GM19043 (cell line): Measurements from ENCODE around the gene KRT25.

ENCODE experiments used
- ATAC-seq: cut with Tn5 transposase; IDR thresholded peaks from one replicate; pipeline ENCODE4 v1.9.1; 2021; ENCODE audit warnings: low read depth; ENCODE audit not compliant: unreplicated experiment

The KRT25 gene

GRCh38 chr17:40755231-40755630, at the start of gene KRT25:
Gene KRT25, minus strand, starts transcription at chr17:40755331. Its CDS starts 60 bp downstream, at chr17:40755271.
- ATAC-seq, result no peak

DNA sequence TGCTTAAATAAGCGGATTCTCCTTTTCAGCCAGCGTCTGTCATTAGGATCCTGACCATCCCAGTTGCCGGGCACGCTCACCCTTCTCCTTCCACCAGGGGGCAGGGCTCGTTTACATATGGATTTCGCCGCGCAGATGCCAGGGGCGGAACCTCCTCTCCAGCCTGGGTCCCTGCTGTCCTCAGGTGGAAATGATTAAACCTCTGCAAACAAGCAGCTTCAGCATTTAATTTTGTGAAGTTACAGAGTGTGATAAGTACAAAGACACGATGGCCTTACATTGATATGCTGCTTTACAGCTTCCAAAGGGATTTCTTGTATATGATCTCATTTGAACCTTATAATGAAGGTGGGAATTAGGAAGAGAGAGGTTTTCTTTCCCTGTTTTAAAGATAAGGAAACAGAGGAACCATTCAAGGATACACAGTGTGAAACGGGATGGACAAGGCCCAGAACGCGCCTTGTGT, 48.5 kb upstream of the KRT25 start:
- no peak for ATAC-seq

DNA sequence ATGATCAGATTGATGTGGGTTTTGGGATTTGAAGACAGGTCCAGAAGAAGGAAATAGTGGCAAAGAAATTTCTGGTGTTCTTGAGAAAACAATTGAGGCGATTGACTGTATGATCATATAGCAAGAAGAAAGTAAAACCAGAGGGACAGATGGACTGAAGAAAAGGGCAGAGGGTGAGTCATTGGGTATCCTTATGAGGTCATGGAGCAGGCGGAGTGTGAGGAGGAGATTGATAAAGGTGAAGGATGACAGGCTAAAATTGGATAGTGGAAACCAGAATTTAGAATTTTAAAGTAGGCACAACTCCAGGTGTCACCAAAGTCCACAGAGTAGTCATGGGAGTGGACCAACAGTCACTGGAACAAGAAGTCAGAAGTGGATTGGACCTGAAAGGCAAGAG, 46.0 kb upstream of the KRT25 start:
- ATAC-seq, result no peak

DNA sequence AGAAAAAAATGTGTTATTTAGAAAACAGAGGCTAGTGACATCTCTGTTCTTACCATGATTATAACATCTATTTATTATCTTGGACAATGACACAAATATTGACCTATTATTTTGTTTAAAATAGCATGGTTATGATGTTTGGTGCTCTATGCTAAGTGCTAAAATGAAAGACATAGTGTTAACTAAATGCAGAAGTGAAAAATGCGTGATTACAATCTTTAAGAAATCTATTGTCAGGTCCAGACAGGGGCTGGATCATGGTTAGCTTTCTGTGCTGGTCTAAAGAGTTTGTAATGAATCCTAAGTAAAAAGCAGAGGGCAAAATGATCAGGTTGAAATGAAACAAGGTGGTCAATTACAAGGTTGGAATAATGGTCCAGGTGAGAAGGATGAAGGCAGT, 45.2 kb upstream of the KRT25 start:
- ATAC-seq, result no peak

GRCh38 chr17:40799859-40800258, 44.7 kb upstream of the KRT25 start, which contains the start of gene KRT28:
Gene KRT28, minus strand, starts transcription at chr17:40799959. Its CDS starts 66 bp downstream, at chr17:40799893.
- no peak for ATAC-seq

GRCh38 chr17:40796846-40797245, 41.7 kb upstream of the KRT25 start:
- ATAC-seq, result no peak

DNA sequence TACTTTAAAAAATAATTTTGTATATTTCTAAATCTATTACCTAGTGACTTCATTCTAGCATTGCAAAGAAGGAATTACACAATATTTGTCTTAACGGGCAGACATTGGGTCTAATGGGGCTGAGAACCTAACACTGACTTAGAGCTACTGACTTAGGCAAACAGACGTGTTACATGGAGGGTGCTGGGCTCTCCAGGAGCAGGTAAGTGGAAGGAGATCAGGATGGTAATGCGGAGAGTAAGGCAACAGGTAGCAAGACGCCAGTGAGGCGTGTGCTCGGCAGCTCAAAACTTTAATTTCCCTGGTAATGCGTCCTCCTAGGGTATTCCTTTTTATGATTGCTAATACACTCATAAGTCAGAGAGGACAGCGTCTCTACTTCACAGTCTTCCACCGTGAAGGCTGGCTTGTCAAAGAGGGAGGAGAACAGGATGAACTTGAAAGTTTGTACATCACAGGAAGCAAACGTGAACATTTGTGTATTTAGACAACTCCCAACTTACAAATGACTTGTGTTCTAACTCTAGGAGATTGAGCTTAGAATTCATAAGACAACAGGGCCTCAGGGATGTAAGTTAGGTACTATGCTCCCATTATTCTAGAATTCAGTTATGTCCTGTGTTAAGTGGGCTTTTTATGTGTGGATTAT, 40.0 kb upstream of the KRT25 start:
- ATAC-seq, result no peak

DNA sequence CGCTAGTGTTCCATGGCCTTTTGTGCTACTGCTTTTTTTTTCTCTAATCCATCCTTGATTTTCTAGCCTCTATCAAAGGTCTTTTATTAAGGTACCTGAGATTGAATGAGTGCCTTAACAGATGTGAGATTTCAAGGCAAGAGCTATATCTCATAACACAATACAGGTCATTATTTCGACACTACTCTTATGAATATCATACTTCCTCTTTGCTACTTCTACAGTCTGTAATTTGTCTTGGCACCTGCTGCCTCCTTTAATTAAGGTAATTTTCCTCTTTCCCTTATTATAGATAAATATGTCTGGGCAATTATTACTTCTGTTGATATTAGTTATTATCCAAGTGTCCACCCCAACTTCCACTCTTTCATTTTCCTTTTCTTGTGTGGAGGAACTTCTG, 39.3 kb upstream of the KRT25 start:
- no peak for ATAC-seq

DNA sequence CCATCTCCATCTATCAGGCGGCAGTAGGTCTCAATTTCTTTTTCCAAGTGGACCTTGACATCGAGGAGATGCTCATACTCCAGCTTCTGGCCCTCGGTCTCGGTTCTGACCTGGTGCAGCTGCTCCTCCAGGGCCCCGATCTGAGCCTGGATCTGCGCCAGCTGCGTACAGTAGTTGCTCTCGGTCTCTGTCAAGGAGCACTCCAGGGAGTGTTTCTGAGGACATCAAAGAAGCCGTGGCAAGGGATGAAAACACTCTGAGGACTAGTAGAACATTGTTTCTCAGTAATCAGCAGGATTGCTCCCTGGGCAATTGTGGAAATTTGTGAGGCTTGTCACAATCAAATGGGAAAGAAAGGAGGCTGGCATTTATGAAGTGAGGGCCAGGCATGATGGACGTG, 38.7 kb upstream of the KRT25 start:
- ATAC-seq, result no peak

- ATAC-seq, result no peak
These were observed 36.8 kb upstream of the KRT25 start for GRCh38 chr17:40791787-40792436.

- no peak for ATAC-seq
These were observed 36.0 kb upstream of the KRT25 start for GRCh38 chr17:40791111-40791510.

- ATAC-seq, result no peak
These were observed 27.3 kb upstream of the KRT25 start, which contains the start of gene KRT27 for GRCh38 chr17:40782450-40782849. Gene KRT27, minus strand, starts transcription at chr17:40782550. Its CDS starts 57 bp downstream, at chr17:40782493.

- ATAC-seq, result no peak
These were observed 24.2 kb upstream of the KRT25 start for GRCh38 chr17:40779181-40779909.

DNA sequence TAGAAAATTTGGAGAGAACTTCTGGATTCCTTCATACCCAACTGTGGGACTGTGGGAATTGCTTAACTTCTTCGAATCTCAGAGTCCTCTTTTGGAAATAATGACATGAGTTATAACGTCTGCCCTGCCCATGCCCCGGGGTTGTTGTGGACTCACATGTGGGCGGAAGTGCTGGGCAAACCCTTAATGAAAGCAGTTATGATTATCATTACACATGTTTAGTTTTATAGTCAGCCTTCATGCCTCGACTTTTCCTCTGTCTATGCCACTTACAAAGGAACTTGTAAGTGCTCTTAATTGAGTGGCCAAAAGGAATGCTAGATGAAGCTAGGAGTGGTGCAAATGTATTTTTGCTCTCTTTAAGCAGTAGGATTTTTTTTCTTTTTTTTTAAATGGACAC, 23.3 kb upstream of the KRT25 start:
- no peak for ATAC-seq

GRCh38 chr17:40777971-40778370, 22.8 kb upstream of the KRT25 start:
- no peak for ATAC-seq

GRCh38 chr17:40777459-40777858, 22.3 kb upstream of the KRT25 start:
- no peak for ATAC-seq

- ATAC-seq, result no peak
These were observed 20.8 kb upstream of the KRT25 start for GRCh38 chr17:40775945-40776344.

DNA sequence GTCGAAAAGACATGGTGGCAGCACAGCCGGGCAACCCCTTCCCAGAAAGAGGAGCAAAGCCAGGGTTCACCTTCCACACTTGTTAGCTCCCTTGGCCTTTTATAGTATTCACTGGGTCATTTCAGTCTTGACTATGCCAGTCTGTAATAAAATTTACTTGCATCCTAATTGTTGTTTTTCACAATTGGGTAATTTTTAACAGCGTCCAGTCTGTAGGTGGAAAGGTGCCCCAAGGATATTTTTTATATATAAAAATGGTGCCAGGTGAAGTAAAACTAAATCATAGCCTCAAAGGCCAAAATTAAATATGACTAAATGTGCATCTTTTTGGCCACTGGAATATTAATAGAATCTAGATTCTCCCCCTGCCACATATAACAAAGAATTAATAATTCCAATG, 17.0 kb upstream of the KRT25 start, which contains the start of gene KRT26:
Gene KRT26 (minus strand): TSS at position 101 of the 400 bp plus-strand sequence. CDS start 88 bp downstream, at position 13.
- no peak for ATAC-seq

DNA sequence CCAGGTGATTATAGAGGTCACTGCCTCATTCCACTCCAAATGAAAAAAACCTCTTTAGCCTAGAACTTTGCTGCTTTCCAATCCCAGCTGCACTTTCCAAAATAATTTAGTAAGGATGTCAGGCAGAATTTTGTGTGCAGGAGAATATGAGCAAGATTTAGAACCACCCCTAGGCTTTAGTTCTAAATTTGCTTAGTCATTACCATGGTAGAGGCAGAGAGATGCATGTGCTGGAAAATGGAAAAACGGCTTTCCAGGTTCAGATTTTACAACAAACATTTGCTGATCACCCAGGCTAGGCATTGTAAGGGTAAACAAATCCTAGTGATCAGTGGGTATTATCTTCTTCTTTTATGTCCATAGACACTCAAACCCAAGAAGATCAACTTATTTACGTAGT, 10.5 kb upstream of the KRT25 start:
- ATAC-seq, result no peak

- no peak for ATAC-seq
These were observed 8.6 kb upstream of the KRT25 start for GRCh38 chr17:40763752-40764151.
